ENCODE data around the gene PI4KB. TPM values are rescaled to one million over a fixed set of nuclear protein-coding genes. Genes with fewer than 3 reads are reported as not detected.
A peak's percentile ranks its signal among the peaks of the same experiment; 100 is the strongest.

PI4KB gene
- total RNA-seq, 4 donors from 2014 or later = 15.9 to 155 (median 44.1) TPM

- no peak overlapping the region for H3K4me3 ChIP-seq
- H3K9me3 ChIP-seq = no peaks in the 10 kb centered on the region
- TF ChIP-seq CTCF (IDR thresholded peaks at IDR 0.05) (no peak), POLR2A (IDR thresholded peaks at IDR 0.05) (no peak)
- intact Hi-C loops (cut with DNase I; ENCODE audit: low total_unique reads) = no loop called here
- peak; percentile 88 to 92 for DNase-seq
- H3K27me3 ChIP-seq = no peaks in the 10 kb centered on the region
- no peaks in the 10 kb centered on the region for H3K36me3 ChIP-seq
- H3K4me1 ChIP-seq = peaks cover 38 to 40% of the 10 kb centered on the region in 2 donors
- H3K27ac ChIP-seq = peak overlapping the region; percentile 88 to 91
Measured at GRCh38 chr1:151314137-151314875, 12.9 kb downstream of the PI4KB start.

- no peak for TF ChIP-seq CTCF (IDR thresholded peaks at IDR 0.05)
- no peak for TF ChIP-seq POLR2A (IDR thresholded peaks at IDR 0.05)
- Histone ChIP-seq H3K4me1 (peaks cover 41 to 44% of the 10 kb centered on the region in 2 donors), H3K27ac (peak overlapping the region; percentile 88 to 91), H3K9me3 (no peaks in the 10 kb centered on the region), H3K4me3 (no peak overlapping the region), H3K36me3 (no peaks in the 10 kb centered on the region), H3K27me3 (no peaks in the 10 kb centered on the region)
- peak in 1 of 2 donors; percentile 58 for DNase-seq
- intact Hi-C loops (cut with DNase I; ENCODE audit: low total_unique reads) = no loop called here
Measured at GRCh38 chr1:151313501-151313900, 13.7 kb downstream of the PI4KB start.

- H3K4me3 ChIP-seq = no peak overlapping the region
- no peaks in the 10 kb centered on the region for H3K36me3 ChIP-seq
- DNase-seq = no peak
- TF ChIP-seq POLR2A (IDR thresholded peaks at IDR 0.05) = no peak
- no peak for TF ChIP-seq CTCF (IDR thresholded peaks at IDR 0.05)
- intact Hi-C loops (cut with DNase I; ENCODE audit: low total_unique reads) = no loop called here
- no peaks in the 10 kb centered on the region for H3K27me3 ChIP-seq
- no peaks in the 10 kb centered on the region for H3K9me3 ChIP-seq
- H3K27ac ChIP-seq = peak overlapping the region; percentile 88 to 91
- peaks cover 41 to 44% of the 10 kb centered on the region in 2 donors for H3K4me1 ChIP-seq
Measured at GRCh38 chr1:151312826-151313225, 14.4 kb downstream of the PI4KB start.

GRCh38 chr1:151312411-151312810 is 14.8 kb downstream of the PI4KB start:
- peaks cover 41 to 44% of the 10 kb centered on the region in 2 donors for H3K4me1 ChIP-seq
- H3K27ac ChIP-seq = peak overlapping the region; percentile 88 to 91
- H3K27me3 ChIP-seq = no peaks in the 10 kb centered on the region
- no peaks in the 10 kb centered on the region for H3K9me3 ChIP-seq
- intact Hi-C loops (cut with DNase I; ENCODE audit: low total_unique reads) = no loop called here
- no peak for DNase-seq
- no peak for TF ChIP-seq CTCF (IDR thresholded peaks at IDR 0.05)
- no peak for TF ChIP-seq POLR2A (IDR thresholded peaks at IDR 0.05)
- H3K4me3 ChIP-seq = no peak overlapping the region
- no peaks in the 10 kb centered on the region for H3K36me3 ChIP-seq

- no peak overlapping the region for H3K4me3 ChIP-seq
Measured at GRCh38 chr1:151311589-151312331, 15.5 kb downstream of the PI4KB start.

More at GRCh38 chr1:151311589-151312331, 15.5 kb downstream of the PI4KB start:
- H3K4me1 ChIP-seq = peaks cover 41 to 44% of the 10 kb centered on the region in 2 donors
- TF ChIP-seq POLR2A (IDR thresholded peaks at IDR 0.05) (peak; percentile 25 to 47), CTCF (IDR thresholded peaks at IDR 0.05) (peak in 1 of 4 experiments; percentile 18)
- no peaks in the 10 kb centered on the region for H3K9me3 ChIP-seq
- peak; percentile 85 to 97 for DNase-seq
- H3K27ac ChIP-seq = peak overlapping the region; percentile 88 to 91
- no peaks in the 10 kb centered on the region for H3K36me3 ChIP-seq
- H3K27me3 ChIP-seq = no peaks in the 10 kb centered on the region
- intact Hi-C loops (cut with DNase I; ENCODE audit: low total_unique reads) = no loop called here
